ENCODE results near the gene GPR180.

- no peak for TF ChIP-seq POLR2A (IDR thresholded peaks at IDR 0.05)
- TF ChIP-seq CTCF (IDR thresholded peaks at IDR 0.05): no peak
Observed at GRCh38 chr13:94678845-94679244, 77.2 kb downstream of the GPR180 start.
